GM21576 (cell line): ENCODE results near the gene GK2.

Experiments used
- ATAC-seq: cut with Tn5 transposase; IDR thresholded peaks from one replicate; pipeline ENCODE4 v1.9.1; 2021; ENCODE audit warnings: mild to moderate bottlenecking, moderate library complexity; ENCODE audit not compliant: unreplicated experiment

Gene GK2

DNA sequence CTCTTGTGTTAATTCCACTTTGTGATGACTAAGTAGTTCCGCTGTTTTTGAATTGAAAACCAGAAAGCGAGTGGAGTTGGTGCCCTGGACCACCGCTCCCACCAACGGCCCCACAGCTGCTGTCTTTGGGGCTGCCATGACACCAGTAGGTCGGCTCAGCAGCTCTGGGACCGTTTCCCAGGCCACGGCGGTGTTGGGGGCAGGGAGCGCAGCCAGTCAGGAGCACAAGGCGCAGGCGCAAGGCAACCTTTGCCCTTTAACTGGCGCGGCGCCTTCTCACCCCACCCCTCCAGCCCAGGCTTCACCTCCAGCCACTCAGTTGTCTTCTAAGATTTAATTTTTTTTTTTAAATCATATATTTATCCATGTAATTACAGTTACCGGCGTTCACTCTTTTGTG lies at the start of gene GK2:
TSS of gene GK2 (minus strand) at position 166 of the 400 bp plus-strand sequence. CDS start at position 138, 28 bp downstream.
- no peak for ATAC-seq

DNA sequence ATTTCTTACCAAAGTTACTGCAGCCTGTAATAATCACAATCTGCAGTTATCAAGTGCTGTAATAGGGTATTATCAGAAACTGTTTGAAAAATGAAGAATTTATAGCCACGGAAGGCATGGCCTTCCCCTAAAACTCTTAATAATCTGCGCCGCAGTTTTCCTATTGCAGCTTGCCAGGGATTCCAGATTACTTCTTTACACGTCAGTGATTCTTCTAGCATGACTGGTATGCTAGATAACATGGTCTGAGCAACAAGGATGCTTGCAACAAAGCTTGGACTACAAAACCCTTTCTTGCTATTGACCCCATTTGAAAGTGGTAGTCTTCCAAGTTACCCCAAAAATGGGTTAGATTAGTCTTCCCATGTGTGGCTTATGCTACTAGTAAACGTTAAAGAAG lies 47.2 kb upstream of the GK2 start:
- no peak for ATAC-seq

DNA sequence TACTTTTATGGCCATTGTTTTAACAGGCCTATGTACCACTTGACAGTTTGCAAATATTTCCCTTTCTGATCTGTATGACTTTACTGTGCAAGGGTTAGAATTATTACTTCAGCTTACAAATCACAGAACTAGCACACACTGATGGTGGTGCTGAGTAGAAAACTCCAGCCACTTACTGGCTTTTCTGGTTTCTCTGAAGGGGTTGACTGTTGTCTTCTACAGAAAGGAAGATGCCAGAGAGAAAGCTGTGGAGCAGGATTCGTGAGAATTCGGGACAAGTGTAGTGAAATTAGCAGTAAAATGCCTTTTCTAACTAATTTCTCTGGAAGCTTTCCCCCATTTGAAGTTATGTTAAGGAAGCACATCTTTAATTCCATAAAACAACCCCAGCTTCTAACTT lies 46.6 kb upstream of the GK2 start:
- ATAC-seq = no peak

DNA sequence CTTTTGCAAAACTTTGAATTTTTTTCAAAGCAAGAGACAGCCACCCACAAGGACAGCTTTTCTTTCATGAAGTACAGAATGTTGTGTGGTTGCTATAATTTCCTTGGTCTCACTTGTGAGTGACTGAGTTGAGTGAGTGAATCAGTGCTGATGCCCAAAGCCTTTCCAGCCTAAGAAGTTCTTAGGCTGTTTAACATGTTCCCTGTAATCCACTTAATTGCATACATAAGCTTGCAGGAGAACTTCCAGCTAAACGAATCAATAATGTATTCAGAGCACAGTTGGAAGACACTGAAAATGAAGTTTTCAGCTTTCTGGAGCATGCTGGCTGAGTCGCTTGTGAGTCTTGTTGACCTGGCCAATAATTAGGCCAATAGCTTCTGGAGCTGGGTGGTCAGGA lies 42.0 kb upstream of the GK2 start:
- ATAC-seq = no peak

DNA sequence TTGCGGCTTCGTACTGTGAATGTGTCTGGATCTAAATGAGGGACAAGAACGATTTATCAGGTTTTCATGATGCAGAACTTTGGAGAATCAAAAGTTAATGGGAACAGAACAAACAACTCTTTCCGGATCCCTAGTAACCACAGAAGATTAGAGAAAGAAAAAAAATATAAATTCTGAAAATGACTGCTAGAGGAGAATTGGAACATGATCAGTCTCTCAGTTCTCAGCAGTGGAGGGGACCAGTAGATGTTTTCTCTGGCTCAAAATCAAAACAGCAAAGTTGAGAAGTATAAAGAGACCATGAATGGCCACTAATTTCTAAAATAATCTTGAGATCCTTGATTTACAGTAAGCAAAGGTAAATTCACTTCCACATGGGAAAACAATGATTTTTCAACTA lies 38.1 kb upstream of the GK2 start:
- no peak for ATAC-seq

DNA sequence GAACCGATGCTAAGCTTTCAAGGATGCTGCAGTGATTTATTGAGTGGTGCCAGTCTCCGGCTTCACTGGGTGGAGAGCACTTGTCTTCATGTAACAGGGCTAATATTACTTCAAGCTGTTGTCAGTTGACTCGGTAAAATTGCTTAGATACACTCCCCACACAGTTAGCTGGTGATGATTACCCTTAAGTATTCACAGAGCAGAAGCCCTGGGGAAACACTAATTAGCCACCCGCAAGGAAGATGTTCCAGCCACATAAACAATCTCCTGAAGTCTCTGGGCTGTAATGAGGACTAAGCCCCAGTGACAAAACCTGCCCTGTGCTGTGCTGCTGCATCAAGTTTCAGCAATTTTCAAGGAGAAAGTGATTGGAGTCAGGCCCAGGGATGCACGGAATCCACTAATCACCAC lies 37.3 kb upstream of the GK2 start:
- ATAC-seq = no peak

DNA sequence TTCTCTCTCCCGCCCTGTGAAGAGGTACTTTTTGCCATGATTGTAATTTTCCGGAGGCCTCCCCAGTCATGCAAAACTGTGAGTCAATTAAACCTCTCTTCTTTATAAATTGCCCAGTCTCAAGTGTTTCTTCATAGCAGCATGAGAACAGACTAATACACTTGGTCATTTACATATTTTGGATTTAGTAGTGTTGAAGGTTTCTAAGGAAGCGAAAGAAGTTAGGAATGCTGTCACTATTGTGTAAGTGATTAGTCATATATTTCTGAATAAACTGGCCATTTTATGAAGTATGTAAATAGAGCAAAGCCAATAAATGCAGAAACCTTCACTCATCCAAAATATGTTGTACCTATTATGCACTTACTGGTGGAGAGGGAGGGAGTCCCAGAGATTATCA lies 34.4 kb upstream of the GK2 start:
- no peak for ATAC-seq

DNA sequence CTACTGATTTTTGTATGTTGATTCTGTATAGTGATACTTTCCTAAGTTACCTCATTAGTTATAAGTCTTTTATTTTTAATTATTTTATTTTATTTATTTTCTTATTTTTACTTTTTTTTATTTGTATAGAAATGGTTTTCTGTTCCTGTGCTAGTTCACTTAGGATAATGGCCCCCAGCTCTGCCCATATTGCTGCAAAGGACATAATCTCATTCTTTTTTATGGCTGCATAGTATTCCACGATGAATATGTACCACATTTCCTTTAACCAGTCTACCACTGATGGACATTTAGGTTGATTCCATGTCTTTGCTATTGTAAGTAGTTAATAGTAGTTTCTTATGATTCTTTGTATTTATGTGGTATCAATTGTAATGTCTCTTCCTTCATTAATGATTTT lies 31.5 kb upstream of the GK2 start:
- ATAC-seq = no peak

DNA sequence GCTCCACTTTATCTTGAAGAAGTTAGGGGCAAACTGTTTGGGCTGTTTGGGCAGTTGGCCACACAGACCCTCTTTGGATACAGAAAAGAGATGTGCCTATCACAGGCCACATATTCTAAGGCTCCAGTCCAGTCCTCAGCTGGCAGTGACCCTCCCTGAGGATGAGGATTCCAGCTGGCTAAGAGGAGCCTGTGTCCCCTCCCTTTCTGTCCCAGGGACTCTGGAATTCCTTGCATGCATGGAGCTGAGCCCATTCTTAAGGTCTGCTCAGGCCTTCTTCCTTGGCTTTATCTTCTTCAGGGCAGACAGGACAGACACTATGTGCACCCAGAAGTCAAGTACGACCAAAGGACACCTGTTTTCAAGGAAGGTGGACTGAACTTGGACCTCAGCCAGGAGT lies 23.8 kb upstream of the GK2 start:
- ATAC-seq = no peak

DNA sequence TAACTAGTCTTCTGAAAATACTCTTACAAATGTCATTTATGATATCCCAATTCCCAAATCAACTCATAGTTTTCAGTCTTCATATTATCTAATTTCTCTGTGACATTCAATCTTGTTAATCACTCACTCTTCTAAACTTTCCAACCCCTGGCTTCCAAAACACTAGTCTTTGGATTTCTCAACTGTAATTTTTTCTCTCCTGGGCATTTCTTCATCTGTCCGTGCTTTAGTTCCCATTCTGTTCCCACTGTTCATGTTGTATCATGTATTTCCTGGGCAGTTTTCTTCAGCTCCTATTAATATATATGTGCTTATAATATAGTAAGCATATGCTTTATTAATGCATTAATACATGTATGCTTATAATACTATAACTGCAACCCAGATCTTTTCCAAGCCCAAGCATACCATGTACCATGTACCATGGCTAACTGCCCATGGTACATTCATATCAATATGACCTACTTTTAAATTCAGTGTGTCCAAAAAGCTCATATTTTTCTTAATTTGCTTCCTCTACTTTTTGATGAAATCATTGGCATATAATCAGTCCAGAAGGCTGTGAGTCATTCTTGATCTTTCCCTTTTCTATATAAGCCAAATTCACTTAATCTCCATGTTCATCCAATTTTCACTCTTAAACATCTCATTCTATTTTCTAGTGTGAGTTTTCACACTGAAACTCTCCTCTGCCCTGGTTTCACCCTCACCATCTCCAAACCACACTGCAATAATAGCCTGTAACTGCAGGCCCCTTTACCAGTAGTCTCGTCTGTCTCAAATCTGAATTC lies 21.3 kb upstream of the GK2 start:
- ATAC-seq = no peak

DNA sequence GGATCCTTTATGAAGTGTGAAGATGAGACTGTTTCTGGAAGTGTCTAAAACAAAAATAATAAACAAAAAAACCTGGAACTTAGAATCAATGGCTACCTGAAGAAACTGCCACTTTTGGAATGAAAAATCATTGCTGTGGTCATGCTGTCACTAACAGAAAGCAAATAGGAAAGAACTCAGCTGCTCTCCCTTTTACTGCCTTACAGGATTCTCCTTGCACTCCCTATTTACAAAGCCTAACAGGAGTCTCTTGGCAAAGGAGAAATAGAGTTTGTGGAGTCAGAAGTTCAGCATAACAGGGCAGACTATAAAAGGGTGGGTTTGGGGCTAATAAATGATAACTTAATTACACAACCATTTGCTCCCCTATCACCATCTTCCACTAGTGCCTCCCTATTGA lies 19.0 kb upstream of the GK2 start:
- no peak for ATAC-seq

DNA sequence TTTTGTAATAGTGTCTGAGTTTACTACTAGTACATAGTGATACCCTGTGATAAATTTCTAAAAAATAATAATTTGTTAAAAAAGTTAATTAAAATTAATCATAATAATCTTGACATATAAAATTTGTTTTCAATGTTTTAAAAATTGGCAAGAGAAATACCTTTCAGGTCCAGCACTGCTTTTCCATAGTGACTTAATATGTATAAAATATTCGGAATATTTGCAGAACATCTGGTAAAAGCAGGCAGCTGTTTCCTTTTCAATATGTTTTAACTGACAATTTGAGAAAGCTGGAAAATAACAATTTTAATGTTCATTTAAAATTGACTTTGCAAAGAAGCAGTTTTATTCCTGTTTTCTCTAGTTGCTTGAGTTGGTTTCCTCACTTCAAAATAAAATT lies 17.6 kb upstream of the GK2 start:
- no peak for ATAC-seq

DNA sequence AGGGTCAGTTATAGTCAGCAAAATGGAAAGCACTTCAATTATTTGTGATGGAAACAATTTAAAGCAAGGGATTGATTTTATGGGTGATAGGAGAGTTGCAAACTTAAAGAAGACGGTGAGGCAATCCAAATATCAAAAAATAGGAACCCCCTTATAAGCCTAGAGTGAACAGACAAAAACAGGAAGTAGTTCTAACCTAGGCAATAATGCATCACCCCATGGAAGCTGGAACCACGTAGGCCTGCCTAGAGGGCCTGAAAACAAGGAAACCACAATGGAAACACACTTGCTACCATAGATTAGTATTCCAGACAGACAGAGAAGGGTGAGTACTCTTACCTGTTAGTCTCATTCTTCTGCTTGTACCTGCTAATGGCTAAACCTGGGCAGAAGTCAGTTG lies 13.5 kb upstream of the GK2 start:
- ATAC-seq = no peak

DNA sequence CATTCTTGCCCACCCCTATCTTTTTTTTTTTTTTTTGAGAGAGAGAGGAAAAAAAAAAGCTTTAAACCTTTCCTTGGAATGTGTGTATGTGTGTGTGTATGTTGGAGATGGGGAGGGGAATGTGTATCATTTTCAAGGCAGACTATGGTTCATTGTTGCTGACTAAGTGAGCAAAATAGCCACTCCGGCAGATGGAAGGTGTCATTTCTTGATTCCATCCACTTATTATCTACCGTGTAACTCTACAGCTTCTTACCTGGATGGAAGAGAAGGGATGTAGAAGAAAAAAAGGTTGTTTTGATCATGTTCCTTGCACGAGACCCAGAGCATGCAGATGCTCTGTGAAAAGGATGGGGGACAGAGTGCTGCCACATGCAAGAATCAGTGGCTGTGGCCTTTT lies 5.9 kb upstream of the GK2 start:
- ATAC-seq = no peak

DNA sequence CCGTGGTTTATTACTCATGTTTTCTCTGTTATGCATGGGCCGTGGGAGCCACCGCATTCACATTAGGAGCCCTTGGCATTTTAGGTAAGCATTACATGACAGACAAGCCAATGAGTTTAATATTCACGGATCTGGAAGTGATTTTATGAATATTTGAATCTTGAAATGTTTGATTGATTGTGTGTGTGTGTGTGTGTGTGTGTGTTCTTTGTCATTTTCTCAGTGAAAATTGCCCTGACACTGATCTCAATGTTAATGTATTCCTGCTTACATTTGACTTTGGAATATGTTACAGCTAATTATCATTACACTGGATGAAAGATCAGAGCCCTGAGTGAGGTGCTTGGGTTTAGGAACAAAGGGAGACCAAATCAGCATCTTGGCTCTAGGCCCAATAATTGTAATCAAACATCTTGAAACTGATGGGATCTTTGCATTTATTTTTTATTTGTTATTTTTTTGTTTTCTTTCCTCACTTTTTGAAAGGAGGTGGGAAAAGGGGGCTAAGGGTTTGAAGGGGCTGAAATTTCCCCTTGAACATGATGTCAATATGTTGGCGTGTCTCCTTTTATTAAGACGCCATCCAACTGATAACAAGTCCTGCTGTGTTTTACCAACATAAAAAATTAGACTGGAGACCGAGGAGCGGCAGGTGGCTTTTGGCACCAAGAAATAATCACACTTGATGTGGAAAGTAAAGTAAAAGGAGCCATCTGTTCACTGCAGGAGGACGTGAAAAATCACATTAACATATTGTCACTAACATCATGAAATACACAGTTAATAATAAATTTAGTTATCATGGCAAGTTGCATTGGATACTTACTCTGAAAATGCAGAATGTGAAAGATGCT lies 5.2 kb upstream of the GK2 start:
- no peak for ATAC-seq

DNA sequence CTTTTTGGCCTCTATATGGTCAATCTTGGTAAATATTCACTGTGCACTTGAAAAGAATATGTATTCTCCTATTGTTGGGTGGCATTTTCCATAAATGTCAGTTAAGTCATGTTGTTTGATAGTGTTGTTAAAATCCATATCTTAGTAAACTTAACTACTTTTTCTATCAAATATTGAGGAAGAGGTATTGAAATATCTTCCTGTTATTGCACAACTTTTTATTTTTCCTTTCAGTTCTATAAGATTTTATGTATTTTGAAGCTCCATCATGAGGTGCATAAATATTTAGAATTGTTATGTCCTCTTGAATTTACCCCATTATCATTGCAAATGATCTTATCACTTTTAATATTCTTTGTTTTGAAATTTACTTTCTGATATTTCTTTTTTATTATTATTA lies 3.4 kb downstream of the GK2 start:
- no peak for ATAC-seq

DNA sequence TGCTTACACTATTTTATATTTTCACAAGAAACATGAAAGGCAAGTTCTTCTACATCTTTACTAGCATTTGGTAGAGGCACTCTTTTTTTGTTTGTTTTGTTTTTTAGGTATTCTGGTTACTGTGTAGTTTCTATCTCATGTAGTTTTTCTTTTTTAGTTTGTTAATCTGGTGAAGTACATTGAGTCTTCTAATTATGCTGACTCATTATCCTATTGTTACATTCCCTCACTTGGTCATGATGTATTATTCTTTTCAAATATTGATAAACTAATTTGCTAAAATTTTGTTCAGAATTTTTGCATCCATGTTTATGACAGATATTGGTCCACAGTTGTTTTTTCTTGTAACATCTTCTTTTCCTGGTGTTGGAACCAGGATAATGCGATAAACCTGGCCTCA lies 4.7 kb downstream of the GK2 start:
- ATAC-seq = no peak

DNA sequence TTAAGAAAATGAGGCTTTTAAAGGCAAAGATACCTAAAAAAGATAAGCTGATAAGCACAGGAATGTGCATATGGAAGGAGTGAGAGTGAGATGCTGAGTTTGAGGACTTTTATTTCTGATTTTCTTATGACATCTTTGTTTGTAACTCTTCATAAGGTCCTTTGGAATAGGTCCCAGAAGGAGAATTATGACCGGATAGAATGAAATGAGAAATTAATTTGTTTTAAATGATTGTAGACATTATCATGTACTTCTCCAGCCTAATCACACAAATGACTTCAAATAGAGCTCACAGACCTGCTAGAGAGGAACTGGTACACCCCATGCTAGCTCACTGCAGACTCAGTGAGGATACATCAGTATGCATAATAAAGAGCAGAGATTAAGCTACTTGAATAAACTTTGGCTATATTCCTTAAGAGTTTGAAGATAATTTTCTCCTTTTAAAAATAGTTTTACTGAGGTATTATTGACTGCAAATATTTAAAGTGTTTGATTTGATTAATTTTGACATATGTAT lies 5.6 kb downstream of the GK2 start:
- no peak for ATAC-seq

DNA sequence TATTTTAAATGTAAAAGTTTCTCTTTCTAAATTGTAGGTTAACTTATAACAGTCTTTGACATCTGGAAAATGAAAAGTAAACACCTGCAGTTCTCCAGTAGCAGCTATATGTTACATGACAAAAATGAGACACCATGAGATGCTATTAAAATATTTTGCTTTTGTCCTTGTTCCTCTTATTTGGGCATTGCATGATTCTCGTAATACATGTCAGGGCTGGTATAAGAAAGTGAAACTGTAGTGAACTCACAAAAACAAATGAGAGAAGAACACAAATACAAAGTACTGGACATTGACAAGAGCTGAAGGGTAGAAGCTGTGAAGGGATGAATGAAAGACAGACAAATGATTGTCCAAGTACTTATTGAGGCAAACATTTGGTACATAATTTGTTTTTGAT lies 9.0 kb downstream of the GK2 start:
- no peak for ATAC-seq

DNA sequence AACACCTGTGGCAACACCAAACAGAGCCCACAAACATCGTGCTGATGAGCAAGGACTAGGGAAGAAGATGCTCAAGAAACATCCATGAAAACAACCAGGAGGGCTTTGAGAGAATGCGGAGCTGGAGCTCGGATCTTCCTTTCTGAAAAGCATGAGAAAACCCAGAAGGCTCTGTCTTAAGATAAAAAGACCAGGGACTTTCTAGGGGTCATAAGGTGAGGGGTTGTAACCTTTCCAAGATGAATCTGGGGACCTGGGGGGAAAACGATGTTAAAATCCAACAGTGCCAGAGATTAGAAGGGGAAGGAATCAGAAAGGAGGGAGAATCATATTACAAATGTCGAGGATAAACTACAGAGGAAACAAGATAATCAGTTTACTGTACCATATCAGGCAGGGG lies 10.1 kb downstream of the GK2 start:
- no peak for ATAC-seq

DNA sequence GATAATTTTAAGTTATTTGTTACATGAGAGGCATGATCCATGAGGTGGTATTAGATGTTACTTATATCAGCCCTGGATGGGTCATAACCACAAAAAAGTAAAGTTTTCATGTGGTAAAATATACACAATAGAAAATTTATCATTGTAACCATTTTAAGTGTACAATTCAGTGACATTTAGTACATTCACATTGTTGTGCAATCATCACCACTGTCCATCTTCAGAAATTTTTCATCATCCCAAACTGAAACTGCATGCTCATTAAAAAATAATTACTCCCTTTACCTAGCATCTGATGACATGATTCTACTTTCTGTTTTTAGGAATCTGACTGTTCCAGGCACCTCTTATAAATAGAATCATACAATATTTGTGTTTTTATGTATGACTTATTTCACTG lies 11.2 kb downstream of the GK2 start:
- no peak for ATAC-seq

DNA sequence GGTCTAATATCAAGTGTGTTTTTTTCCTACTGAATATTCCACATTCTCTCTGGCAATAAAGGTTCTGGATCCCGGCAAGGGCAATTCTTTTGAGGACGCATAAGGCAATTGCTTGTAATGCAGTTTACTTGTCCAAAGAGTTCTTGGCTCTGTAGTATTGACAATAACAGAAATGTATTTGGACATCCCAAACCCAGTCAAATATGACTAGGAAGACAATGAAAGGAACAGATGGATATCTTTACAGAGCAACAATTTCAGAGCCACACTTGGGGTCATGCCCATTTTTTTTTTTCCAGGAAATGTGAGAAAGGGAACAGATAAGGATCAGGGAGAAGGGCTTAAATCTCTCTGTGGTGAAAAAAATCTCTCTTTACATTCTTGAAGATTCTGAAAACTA lies 12.2 kb downstream of the GK2 start:
- no peak for ATAC-seq
